Ramos (cell line): ENCODE measurements around the gene LYPD5.

ENCODE experiments used
- in situ Hi-C: fragments of 300-500 bp; cut with MboI; formaldehyde crosslinking; loops from one replicate; pipeline ENCODE4 v1.14.3; 2022; ENCODE audit warnings: low sequenced_read_pairs; ENCODE audit not compliant: unreplicated experiment

LYPD5 gene

DNA sequence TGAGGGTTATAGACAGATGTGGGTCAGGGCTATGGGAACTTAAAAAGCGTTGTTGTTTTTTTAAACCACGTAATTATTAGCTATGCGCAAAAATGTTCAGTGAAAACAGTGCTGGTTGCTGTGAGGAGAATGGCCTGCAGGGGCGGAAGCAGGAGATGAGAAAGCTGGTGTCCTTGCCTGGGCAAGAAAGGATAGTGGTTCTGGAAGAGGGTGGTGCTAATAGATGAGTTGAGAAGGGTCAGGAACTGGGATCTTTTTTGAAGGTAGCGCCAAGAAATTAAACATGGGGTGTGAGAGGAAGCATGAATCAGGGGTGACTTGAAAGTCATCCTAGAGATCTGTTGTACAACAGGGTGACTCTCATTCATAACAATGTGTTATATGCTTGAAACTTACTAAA lies 42.7 kb downstream of the LYPD5 start:
- in situ Hi-C loops = loop anchor here (25.0 kb wide), 2 partner anchors 1003 to 1303 kb away; no protein-coding TSS in a partner anchor

DNA sequence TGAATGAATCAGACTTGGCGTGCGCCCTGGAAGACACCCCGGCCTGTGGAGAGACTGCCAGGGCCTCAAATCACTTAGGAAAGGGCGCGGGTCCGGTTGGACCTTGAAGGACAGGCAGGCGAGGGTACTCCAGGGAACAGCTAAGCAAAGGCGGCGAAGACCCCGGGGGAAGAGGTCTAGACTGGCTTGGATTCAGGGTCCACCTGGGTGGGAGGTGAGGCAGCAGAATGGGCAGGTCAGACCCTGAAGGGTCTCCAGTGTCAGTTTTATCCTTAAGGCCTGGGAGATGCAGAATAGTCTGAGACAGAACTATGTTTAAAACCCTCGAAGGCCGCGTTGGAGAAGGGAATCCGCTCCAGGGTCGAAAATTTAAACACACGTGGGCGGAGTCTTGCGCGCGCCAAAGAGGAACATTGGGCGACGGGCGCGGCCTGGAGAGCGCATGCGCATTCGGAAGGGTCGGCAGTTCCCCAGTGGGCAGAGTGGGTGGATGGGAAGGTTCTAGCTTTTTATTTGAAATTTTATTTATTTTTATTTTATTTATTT lies 46.9 kb downstream of the LYPD5 start:
- in situ Hi-C loops = loop anchor here (25.0 kb wide), 2 partner anchors 1007 to 1307 kb away; no protein-coding TSS in a partner anchor

DNA sequence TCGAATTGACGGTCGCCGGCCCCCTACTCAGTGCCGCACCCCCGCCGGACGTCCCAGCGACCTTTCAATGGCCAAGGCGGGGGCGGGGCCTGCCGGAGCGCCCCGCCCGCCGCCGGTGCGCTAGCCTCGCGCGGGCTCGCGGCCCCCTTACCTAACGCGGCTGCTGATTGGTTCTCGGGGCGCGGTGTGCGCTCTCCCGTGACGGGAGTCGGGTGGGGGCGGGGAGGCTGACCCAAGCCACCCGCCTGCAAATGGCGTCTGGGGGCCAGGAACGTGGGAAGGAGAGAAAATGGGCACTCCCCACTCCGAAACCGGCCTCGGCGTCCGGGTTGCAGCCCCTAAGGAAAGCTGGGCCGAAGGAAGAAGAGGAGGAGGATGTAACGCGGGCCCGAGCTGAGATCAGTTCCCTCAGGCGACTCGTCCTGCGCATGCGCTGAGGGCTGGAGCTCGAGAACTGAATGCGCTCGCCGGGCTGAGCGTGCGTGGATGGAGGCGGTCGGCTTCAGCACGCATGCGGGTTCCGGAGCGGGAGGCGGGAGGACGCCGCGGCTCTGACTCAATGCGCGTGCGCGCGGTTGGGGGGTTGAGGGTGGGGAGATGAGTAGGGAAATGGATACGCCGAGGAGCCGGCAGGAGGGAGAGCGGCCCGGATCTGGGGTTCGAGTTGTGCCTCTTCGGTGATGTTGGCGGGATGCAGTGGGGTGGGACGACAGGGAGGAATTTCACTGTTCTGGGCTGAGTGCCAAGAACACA lies 47.6 kb downstream of the LYPD5 start, which contains the start of gene SMG9:
Gene SMG9 (minus strand): TSS at position 460 of the 753 bp plus-strand sequence. CDS start 4,221 bp downstream, outside the sequence.
- in situ Hi-C loops = loop anchor here (25.0 kb wide), 2 partner anchors 1008 to 1308 kb away; no protein-coding TSS in a partner anchor

DNA sequence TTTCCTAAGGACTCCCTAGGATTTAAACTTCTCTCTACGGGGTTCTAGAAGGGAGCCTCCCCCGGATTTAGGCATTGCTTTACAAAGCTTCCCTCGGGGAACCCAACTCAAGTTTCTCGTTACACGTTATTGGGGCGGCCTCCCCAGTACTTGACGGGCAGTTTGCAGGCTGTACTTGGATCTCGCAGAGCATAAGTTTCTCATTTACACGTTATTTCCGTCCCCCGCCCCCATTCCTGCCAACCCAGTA lies 48.1 kb downstream of the LYPD5 start:
- in situ Hi-C loops = loop anchor here (25.0 kb wide), 2 partner anchors 1008 to 1308 kb away; no protein-coding TSS in a partner anchor

DNA sequence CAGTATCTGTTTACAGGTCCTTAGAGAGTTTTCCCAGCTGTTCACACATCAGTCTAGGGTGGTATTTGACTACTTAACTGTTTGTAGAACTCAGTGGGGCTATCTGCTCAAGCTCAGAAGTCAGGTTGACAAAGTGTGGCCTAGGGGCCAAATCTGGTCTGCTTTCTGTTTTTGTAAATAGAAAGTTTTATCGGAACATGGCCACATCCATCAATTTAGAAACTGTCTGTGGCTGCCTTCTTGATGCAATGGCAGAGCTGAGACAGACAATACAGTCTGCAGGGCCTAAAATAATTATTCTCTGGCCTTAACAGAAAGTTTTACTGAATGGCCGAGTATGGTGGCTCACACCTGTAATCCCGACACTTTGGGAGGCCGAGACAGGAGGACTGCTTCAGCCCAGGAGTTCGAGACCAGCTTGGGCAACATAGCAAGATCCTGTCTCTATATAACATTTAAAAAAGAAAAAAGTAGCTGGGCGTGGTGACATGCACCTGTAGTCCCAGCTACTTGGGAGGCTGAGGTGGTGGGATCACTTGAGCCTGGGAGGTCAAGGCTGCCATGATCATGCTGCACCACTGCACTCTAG lies 49.9 kb downstream of the LYPD5 start:
- in situ Hi-C loops = loop anchor here (25.0 kb wide), 2 partner anchors 1010 to 1310 kb away; no protein-coding TSS in a partner anchor

DNA sequence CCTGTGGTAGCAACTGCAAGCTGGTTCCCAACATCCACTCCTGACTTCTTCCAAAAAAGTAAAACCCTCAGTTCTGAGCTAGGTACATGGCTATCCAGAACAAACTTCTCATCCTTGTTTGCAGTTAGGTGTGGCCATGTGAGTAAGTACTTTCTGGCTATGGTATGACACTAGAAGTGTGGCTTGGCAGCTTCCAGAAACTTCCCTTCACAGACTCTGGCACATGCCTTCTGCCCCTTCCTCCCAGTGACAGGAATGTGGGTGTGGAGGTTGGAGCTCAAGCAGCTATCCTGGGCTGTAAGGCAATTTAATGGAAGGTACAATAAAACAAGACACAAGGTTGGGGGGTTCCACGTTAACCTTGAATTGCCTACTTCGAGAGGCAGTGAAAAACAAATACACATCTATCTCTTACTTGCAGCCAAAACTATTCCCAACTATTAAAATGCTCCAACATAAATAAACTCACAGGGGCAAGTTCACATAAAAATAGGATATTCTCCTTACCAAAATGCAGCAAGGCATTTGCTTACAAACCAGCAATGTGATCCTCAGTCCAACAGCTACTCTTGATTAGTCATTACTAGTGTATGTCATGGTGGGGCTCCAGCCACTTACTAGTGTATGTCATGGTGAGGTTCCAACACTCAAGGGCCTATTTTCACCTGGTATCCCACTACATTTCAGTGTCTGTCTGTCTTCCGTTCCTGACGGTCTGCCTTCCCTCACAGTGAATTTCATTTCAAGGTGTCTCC lies 50.6 kb downstream of the LYPD5 start:
- in situ Hi-C loops = loop anchor here (25.0 kb wide), 2 partner anchors 1011 to 1311 kb away; no protein-coding TSS in a partner anchor

DNA sequence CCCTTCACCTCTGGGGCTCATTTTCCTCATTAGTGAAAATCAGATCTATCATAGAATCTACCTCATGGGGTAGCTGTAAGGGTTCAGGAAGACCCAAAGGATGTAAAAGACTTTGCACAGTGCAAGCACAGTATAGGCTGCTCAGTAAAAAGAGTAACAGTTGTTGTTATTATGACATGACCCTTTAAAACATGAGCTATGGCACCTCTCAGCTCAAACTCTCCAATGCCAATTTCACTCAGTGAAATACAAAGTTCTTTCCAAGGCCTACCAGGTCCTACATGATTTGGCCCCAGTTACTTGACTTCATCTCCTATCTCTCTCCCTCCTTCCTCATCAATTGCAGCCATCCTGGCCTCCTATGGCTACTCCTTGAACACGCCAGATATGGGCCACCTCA lies 52.3 kb downstream of the LYPD5 start:
- in situ Hi-C loops = loop anchor here (5.0 to 25.0 kb wide), 3 partner anchors 37 to 1312 kb away; no protein-coding TSS in a partner anchor

DNA sequence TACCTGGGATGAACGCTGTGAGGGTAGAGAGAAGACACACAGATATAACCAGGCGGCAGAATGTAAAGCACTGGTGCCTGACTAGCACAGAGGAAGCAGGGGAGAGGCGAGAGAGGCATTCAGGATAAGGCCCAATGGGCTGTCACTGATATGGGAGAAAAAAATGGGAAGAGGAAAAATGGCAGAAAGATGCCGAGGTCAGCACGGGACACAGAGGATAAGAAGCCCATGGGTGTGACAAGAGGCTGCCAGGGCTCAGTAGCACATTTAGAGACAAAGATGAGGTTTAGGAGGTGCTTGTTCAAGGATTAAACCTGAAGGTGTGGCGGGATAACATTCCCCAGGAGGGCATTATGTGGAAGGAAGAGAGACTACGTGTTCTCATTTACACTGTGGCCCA lies 53.1 kb downstream of the LYPD5 start:
- in situ Hi-C loops = loop anchor here (5.0 kb wide), 1 partner anchor 38 kb away; no protein-coding TSS in a partner anchor

- in situ Hi-C loops = loop anchor here (5.0 kb wide), 1 partner anchor 39 kb away; no protein-coding TSS in a partner anchor
These were observed 53.6 kb downstream of the LYPD5 start for GRCh38 chr19:43748685-43749084.

- in situ Hi-C loops = loop anchor here (5.0 kb wide), 1 partner anchor 39 kb away; no protein-coding TSS in a partner anchor
These were observed 54.0 kb downstream of the LYPD5 start for GRCh38 chr19:43748205-43748594.

- in situ Hi-C loops = loop anchor here (5.0 kb wide), 1 partner anchor 40 kb away; no protein-coding TSS in a partner anchor
These were observed 54.6 kb downstream of the LYPD5 start for GRCh38 chr19:43747557-43748204.
